Hair follicle dermal papilla cell (primary cell): Measurements from ENCODE around the gene CTSF. TPM values are rescaled to one million over a fixed set of nuclear protein-coding genes. Genes with fewer than 3 reads are reported as not detected.

Source experiments
- small RNA-seq: library from RNA; depleted of rRNA; stranded (forward); fragments of <200 nt; gene quantifications from one replicate; pipeline ENCODE3, GENCODE V24; 2012
- total RNA-seq: library from RNA; depleted of rRNA; stranded (reverse); fragments of >200 nt; gene quantifications from 2 replicates; pipeline ENCODE4 v1.2.3, GENCODE V29; 2012

The CTSF gene
- 37.2 and 39.9 TPM in 2 replicates for total RNA-seq

GRCh38 chr11:66568124-66568916, at the start of gene CTSF:
CTSF (minus strand) TSS chr11:66568606; CDS start chr11:66568486, 120 bp downstream.

GRCh38 chr11:66616379-66617154, 48.2 kb upstream of the CTSF start, which contains the start of gene RBM14:
RBM14 (plus strand) TSS chr11:66616630; CDS start chr11:66616721, 91 bp downstream.

GRCh38 chr11:66592457-66593302, 24.3 kb upstream of the CTSF start, which contains the start of the genes CCDC87 and CCS:
CCDC87 (minus strand) TSS chr11:66593063; CDS start chr11:66593015, 48 bp downstream.
CCS (plus strand) TSS chr11:66593185; CDS start chr11:66593262, 77 bp downstream.

GRCh38 chr11:66546368-66546965, 21.9 kb downstream of the CTSF start, which contains the start of gene ACTN3:
ACTN3 (plus strand) TSS chr11:66546903; CDS start chr11:66546938, 35 bp downstream.

GRCh38 chr11:66545701-66546367, 22.6 kb downstream of the CTSF start, which contains the start of gene ZDHHC24:
ZDHHC24 (minus strand) TSS chr11:66546048; CDS start chr11:66546003, 45 bp downstream.

Small RNA genes lying within 50 kb of the gene (small RNA-seq; reads per million reads assigned to genes)
- gene RNU4-39P: not detected

Other genes with a start within 250 kb of the CTSF start
- 32.3 and 32.9 TPM in 2 replicates for gene RIN1, start 232.2 kb downstream of the CTSF start, total RNA-seq
- gene BRMS1, start 223.5 kb downstream of the CTSF start, total RNA-seq: 35.4 and 40.2 TPM in 2 replicates
- gene B4GAT1, start 221.0 kb downstream of the CTSF start, total RNA-seq: 28.3 and 29.0 TPM in 2 replicates
- 0.24 and 0.81 TPM in 2 replicates for gene SLC29A2, start 196.8 kb downstream of the CTSF start, total RNA-seq
- under 0.01 TPM in 1 of 2 replicates, not detected in the other for gene NPAS4, start 147.6 kb downstream of the CTSF start, total RNA-seq
- 19.0 and 24.8 TPM in 2 replicates for gene MRPL11, start 129.8 kb downstream of the CTSF start, total RNA-seq
- gene PELI3, start 101.7 kb downstream of the CTSF start, total RNA-seq: 21.5 and 23.9 TPM in 2 replicates
- gene DPP3, start 88.2 kb downstream of the CTSF start, total RNA-seq: 38.9 and 43.0 TPM in 2 replicates
- 30.4 and 43.0 TPM in 2 replicates for gene BBS1, start 58.0 kb downstream of the CTSF start, total RNA-seq
- gene ZDHHC24, start 22.6 kb downstream of the CTSF start, total RNA-seq: 8.8 and 10.9 TPM in 2 replicates
- 0.16 TPM in 1 of 2 replicates, not detected in the other for gene ACTN3, start 21.7 kb downstream of the CTSF start, total RNA-seq
- gene CCDC87, start 24.5 kb upstream of the CTSF start, total RNA-seq: 0.49 and 0.85 TPM in 2 replicates
- 25.7 and 31.0 TPM in 2 replicates for gene CCS, start 24.6 kb upstream of the CTSF start, total RNA-seq
- gene RBM14, start 48.0 kb upstream of the CTSF start, total RNA-seq: 27.9 and 35.2 TPM in 2 replicates
- 83.4 and 88.4 TPM in 2 replicates for gene RBM4, start 70.1 kb upstream of the CTSF start, total RNA-seq
- gene RBM4B, start 109.3 kb upstream of the CTSF start, total RNA-seq: 22.1 and 23.8 TPM in 2 replicates
- 0.24 and 0.81 TPM in 2 replicates for gene SPTBN2, start 160.6 kb upstream of the CTSF start, total RNA-seq